ENCODE data around the gene FOXD4.
"Not testable (repeated sequence)": the region's sequence is repeated elsewhere in the genome, so short reads cannot be mapped to it uniquely, and the experiment has no call there.

Gene FOXD4

GRCh38 chr9:90851-91250, 27.4 kb downstream of the FOXD4 start:
- not testable (repeated sequence) for DNase-seq

GRCh38 chr9:88396-89037, 29.7 kb downstream of the FOXD4 start:
- not testable (repeated sequence) for DNase-seq

- not testable (repeated sequence) for DNase-seq
These were observed 30.4 kb downstream of the FOXD4 start for GRCh38 chr9:87860-88259.

GRCh38 chr9:87105-87504, 31.1 kb downstream of the FOXD4 start:
- DNase-seq: not testable (repeated sequence)

GRCh38 chr9:86697-87096, 31.5 kb downstream of the FOXD4 start:
- DNase-seq: not testable (repeated sequence)

GRCh38 chr9:82932-83689, 35.1 kb downstream of the FOXD4 start:
- not testable (repeated sequence) for DNase-seq

GRCh38 chr9:78333-78732, 39.9 kb downstream of the FOXD4 start:
- DNase-seq: not testable (repeated sequence)

GRCh38 chr9:76389-76788, 41.8 kb downstream of the FOXD4 start:
- not testable (repeated sequence) for DNase-seq

- DNase-seq: not testable (repeated sequence)
These were observed 44.2 kb downstream of the FOXD4 start for GRCh38 chr9:73900-74525.

- DNase-seq: not testable (repeated sequence)
These were observed 44.9 kb downstream of the FOXD4 start for GRCh38 chr9:73076-73899.

Data from NCI-H187 (cell line).